HepG2 (cell line): ENCODE measurements around the gene PFKFB2. TPM values are rescaled to one million over a fixed set of nuclear protein-coding genes. Genes with fewer than 3 reads are reported as not detected.
A peak's percentile ranks its signal among the peaks of the same experiment; 100 is the strongest.

Experiments used
- ADNP ChIP-seq: sonication (generic); formaldehyde crosslinking; IDR thresholded peaks from 2 replicates; pipeline ENCODE4 v1.4.0; 2020; ENCODE audit warnings: missing genetic modification reagents
- AGO1 ChIP-seq: fragments of 200-400 bp; formaldehyde crosslinking; IDR thresholded peaks from 2 replicates; pipeline ENCODE4 v1.6.1; 2017; ENCODE audit warnings: mild to moderate bottlenecking, low read depth, low read length, moderate library complexity; ENCODE audit not compliant: poor library complexity, severe bottlenecking
- ATF6 ChIP-seq: sonication (generic); formaldehyde crosslinking; conservative IDR thresholded peaks from 2 replicates; pipeline ENCODE4 v1.4.0; 2020; ENCODE audit warnings: missing genetic modification reagents
- CC2D1A ChIP-seq: sonication (generic); formaldehyde crosslinking; IDR thresholded peaks from 2 replicates; pipeline ENCODE4 v1.8.1; 2023; ENCODE audit warnings: mild to moderate bottlenecking, missing genetic modification reagents
- GATA4 ChIP-seq: sonication (generic); IDR thresholded peaks from 2 replicates; pipeline ENCODE4 v1.6.1; 2016; ENCODE audit warnings: antibody characterized with exemption, low read depth, borderline replicate concordance
- GFI1 ChIP-seq: sonication (generic); formaldehyde crosslinking; IDR thresholded peaks from 2 replicates; pipeline ENCODE4 v1.5.0; 2020; ENCODE audit warnings: missing genetic modification reagents, mild to moderate bottlenecking, borderline replicate concordance
- HNF4G ChIP-seq, 2 experiments: sonication (generic) in 1 of 2; formaldehyde crosslinking in 1 of 2; IDR thresholded peaks; 2 replicates each; pipeline versions ENCODE4 v1.4.0 to v1.6.1; 2011 to 2020; ENCODE audit warnings: borderline replicate concordance in 2 of 2, low read depth in 2 of 2, mild to moderate bottlenecking in 2 of 2, low read length in 1 of 2, missing genetic modification reagents in 1 of 2, moderate library complexity in 1 of 2
- JUNB ChIP-seq: sonication (generic); formaldehyde crosslinking; IDR thresholded peaks from 2 replicates; pipeline ENCODE4 v1.8.0; 2022; ENCODE audit warnings: missing genetic modification reagents, mild to moderate bottlenecking, borderline replicate concordance
- KAT7 ChIP-seq: IDR thresholded peaks from 2 replicates; pipeline ENCODE4 v1.6.1; 2018; ENCODE audit warnings: borderline replicate concordance, missing compliant biosample characterization
- RORA ChIP-seq: sonication (generic); formaldehyde crosslinking; IDR thresholded peaks from 2 replicates; pipeline ENCODE4 v1.5.0; 2020; ENCODE audit warnings: mild to moderate bottlenecking, missing genetic modification reagents, moderate library complexity
- SETDB1 ChIP-seq: sonication (generic); formaldehyde crosslinking; IDR thresholded peaks from 2 replicates; pipeline ENCODE4 v1.5.1; 2020; ENCODE audit warnings: missing genetic modification reagents, mild to moderate bottlenecking, borderline replicate concordance
- TAF1 ChIP-seq: sonication (generic); formaldehyde crosslinking; IDR thresholded peaks from 2 replicates; pipeline ENCODE4 v1.4.0; 2020; ENCODE audit warnings: missing genetic modification reagents
- TBP ChIP-seq: sonication (generic); formaldehyde crosslinking; IDR thresholded peaks from 2 replicates; pipeline ENCODE4 v1.5.0; 2020; ENCODE audit warnings: missing genetic modification reagents
- ZC3H13 ChIP-seq: sonication (generic); formaldehyde crosslinking; IDR thresholded peaks from 2 replicates; pipeline ENCODE4 v1.8.1; 2023; ENCODE audit warnings: mild to moderate bottlenecking, missing genetic modification reagents, moderate library complexity
- ZNF446 ChIP-seq: sonication (generic); formaldehyde crosslinking; IDR thresholded peaks from 2 replicates; pipeline ENCODE4 v1.5.0; 2020; ENCODE audit warnings: mild to moderate bottlenecking, missing genetic modification reagents
- ZNF550 ChIP-seq: sonication (generic); formaldehyde crosslinking; IDR thresholded peaks from 2 replicates; pipeline ENCODE4 v1.4.0; 2020; ENCODE audit warnings: mild to moderate bottlenecking, missing genetic modification reagents, borderline replicate concordance
- ZNF703 ChIP-seq: sonication (generic); formaldehyde crosslinking; IDR thresholded peaks from 2 replicates; pipeline ENCODE4 v1.5.1; 2020; ENCODE audit warnings: missing genetic modification reagents, mild to moderate bottlenecking, moderate library complexity, borderline replicate concordance
- ZNF709 ChIP-seq: sonication (generic); formaldehyde crosslinking; IDR thresholded peaks from 2 replicates; pipeline ENCODE4 v1.5.0; 2020; ENCODE audit warnings: mild to moderate bottlenecking, missing genetic modification reagents
- ZNF83 ChIP-seq: sonication (generic); formaldehyde crosslinking; IDR thresholded peaks from 2 replicates; pipeline ENCODE4 v1.4.0; 2020; ENCODE audit warnings: missing genetic modification reagents, mild to moderate bottlenecking, borderline replicate concordance
- ZSCAN30 ChIP-seq: sonication (generic); formaldehyde crosslinking; IDR thresholded peaks from 2 replicates; pipeline ENCODE4 v1.5.0; 2020; ENCODE audit warnings: mild to moderate bottlenecking, missing genetic modification reagents
- polyA plus RNA-seq, 8 experiments: library from polyadenylated mRNA; depleted of rRNA in 3 of 8; stranded (reverse) in 7 of 8; unstranded in 1 of 8; fragments of >200 nt; fragmentation: Illumina TruSeq in 4 of 8; extraction: Trizol in 4 of 8; gene quantifications; 2 replicates each; pipeline versions ENCODE4 v1.2.1 to v1.2.3, GENCODE V29; 2011 to 2016; ENCODE audit warnings: low read depth in 4 of 8, missing spikeins in 1 of 8, mixed read lengths in 1 of 8; ENCODE audit not compliant: insufficient read depth in 1 of 8
- total RNA-seq, 5 experiments: library from RNA; depleted of rRNA; stranded (reverse); fragments of >200 nt; fragmentation: Illumina TruSeq; extraction: Trizol; gene quantifications; 2 replicates each; pipeline ENCODE4 v1.2.3, GENCODE V29; 2016; ENCODE audit warnings: low read depth in 1 of 5
- TF ChIP-seq, protein P1 (sequence below): sonication (generic); formaldehyde crosslinking; IDR thresholded peaks from 2 replicates; pipeline ENCODE4 v1.4.0; 2020; ENCODE audit warnings: missing genetic modification reagents

PFKFB2 gene
- total and polyA plus RNA-seq, 2 of the 13 experiments (the other 11 are each of a cell fraction or from before 2014, with no cell fraction given) = 4.6 to 10.6 TPM

- TF ChIP-seq GATA4 (no peak), ADNP (CRISPR knock-in tag) (no peak), AGO1 (no peak), JUNB (peak; percentile 46; the same call in 1 of the 2 replicates), ZNF446 (CRISPR knock-in tag) (no peak), ZC3H13 (CRISPR knock-in tag) (no peak), ZNF709 (CRISPR knock-in tag) (no peak), KAT7 (no peak), TBP (CRISPR knock-in tag) (no peak), ZNF703 (CRISPR knock-in tag) (no peak), GFI1 (CRISPR knock-in tag) (no peak), RORA (no peak), ZNF550 (CRISPR knock-in tag) (no peak), TAF1 (CRISPR knock-in tag) (no peak), ZNF83 (CRISPR knock-in tag) (no peak), SETDB1 (CRISPR knock-in tag) (no peak), HNF4G (IDR thresholded peaks at IDR 0.05; ENCODE audit: borderline replicate concordance, low read depth, low read length) (no peak), HNF4G (CRISPR knock-in tag; IDR thresholded peaks at IDR 0.05; ENCODE audit: borderline replicate concordance, low read depth) (no peak), ZSCAN30 (no peak), CC2D1A (CRISPR knock-in tag) (no peak), ATF6 (no peak)
- TF ChIP-seq, protein P1, sequence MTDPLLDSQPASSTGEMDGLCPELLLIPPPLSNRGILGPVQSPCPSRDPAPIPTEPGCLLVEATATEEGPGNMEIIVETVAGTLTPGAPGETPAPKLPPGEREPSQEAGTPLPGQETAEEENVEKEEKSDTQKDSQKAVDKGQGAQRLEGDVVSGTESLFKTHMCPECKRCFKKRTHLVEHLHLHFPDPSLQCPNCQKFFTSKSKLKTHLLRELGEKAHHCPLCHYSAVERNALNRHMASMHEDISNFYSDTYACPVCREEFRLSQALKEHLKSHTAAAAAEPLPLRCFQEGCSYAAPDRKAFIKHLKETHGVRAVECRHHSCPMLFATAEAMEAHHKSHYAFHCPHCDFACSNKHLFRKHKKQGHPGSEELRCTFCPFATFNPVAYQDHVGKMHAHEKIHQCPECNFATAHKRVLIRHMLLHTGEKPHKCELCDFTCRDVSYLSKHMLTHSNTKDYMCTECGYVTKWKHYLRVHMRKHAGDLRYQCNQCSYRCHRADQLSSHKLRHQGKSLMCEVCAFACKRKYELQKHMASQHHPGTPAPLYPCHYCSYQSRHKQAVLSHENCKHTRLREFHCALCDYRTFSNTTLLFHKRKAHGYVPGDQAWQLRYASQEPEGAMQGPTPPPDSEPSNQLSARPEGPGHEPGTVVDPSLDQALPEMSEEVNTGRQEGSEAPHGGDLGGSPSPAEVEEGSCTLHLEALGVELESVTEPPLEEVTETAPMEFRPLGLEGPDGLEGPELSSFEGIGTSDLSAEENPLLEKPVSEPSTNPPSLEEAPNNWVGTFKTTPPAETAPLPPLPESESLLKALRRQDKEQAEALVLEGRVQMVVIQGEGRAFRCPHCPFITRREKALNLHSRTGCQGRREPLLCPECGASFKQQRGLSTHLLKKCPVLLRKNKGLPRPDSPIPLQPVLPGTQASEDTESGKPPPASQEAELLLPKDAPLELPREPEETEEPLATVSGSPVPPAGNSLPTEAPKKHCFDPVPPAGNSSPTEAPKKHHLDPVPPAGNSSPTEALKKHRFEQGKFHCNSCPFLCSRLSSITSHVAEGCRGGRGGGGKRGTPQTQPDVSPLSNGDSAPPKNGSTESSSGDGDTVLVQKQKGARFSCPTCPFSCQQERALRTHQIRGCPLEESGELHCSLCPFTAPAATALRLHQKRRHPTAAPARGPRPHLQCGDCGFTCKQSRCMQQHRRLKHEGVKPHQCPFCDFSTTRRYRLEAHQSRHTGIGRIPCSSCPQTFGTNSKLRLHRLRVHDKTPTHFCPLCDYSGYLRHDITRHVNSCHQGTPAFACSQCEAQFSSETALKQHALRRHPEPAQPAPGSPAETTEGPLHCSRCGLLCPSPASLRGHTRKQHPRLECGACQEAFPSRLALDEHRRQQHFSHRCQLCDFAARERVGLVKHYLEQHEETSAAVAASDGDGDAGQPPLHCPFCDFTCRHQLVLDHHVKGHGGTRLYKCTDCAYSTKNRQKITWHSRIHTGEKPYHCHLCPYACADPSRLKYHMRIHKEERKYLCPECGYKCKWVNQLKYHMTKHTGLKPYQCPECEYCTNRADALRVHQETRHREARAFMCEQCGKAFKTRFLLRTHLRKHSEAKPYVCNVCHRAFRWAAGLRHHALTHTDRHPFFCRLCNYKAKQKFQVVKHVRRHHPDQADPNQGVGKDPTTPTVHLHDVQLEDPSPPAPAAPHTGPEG (CRISPR knock-in tag) = no peak
Observed at GRCh38 chr1:207021139-207021861, 31.8 kb upstream of the PFKFB2 start (continued).
